Esophagus squamous epithelium (tissue), 4 donors: ENCODE data around the gene SRRM4.

ENCODE experiments used
- POLR2A ChIP-seq, 4 donors: fragments of 450-650 bp; IDR thresholded peaks; one replicate each; pipeline ENCODE4 v1.6.1; 2017; ENCODE audit warnings: antibody characterized with exemption in 4 of 4, mild to moderate bottlenecking in 4 of 4, moderate library complexity in 3 of 4
- TF ChIP-seq, protein P1 (sequence below), 6 experiments: fragments of 450-650 bp in 4 of 6; fragments of 200-600 bp in 2 of 6; sonication (generic) in 2 of 6; IDR thresholded peaks; one replicate each; pipeline ENCODE4 v1.5.1; 2016 to 2019; ENCODE audit warnings: antibody characterized with exemption in 6 of 6, mild to moderate bottlenecking in 4 of 6, moderate library complexity in 4 of 6

DNA sequence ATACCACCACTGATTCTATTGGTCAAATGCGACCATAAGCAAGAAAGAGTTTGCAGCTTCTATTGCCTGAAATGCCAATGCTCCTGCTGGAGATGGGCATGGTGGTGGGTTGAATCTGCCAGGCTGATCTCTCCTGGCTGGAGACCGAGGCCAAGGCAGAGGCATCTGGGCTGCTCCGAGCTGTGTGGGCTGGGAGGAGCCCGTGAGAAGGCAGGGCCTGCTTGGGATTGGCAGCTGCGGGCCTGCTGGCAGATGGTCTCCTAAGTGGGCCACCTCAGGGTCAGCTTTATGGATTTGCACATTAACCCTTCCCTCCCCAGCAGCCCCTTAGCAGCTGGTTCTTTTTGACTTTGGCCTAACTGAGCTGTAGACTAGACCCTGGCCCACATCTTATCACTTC is 25.4 kb downstream of the SRRM4 start:
- TF ChIP-seq, protein P1, sequence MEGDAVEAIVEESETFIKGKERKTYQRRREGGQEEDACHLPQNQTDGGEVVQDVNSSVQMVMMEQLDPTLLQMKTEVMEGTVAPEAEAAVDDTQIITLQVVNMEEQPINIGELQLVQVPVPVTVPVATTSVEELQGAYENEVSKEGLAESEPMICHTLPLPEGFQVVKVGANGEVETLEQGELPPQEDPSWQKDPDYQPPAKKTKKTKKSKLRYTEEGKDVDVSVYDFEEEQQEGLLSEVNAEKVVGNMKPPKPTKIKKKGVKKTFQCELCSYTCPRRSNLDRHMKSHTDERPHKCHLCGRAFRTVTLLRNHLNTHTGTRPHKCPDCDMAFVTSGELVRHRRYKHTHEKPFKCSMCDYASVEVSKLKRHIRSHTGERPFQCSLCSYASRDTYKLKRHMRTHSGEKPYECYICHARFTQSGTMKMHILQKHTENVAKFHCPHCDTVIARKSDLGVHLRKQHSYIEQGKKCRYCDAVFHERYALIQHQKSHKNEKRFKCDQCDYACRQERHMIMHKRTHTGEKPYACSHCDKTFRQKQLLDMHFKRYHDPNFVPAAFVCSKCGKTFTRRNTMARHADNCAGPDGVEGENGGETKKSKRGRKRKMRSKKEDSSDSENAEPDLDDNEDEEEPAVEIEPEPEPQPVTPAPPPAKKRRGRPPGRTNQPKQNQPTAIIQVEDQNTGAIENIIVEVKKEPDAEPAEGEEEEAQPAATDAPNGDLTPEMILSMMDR (IDR thresholded peaks at IDR 0.05): no peak
- no peak for TF ChIP-seq POLR2A (IDR thresholded peaks at IDR 0.05)
